ENCODE measurements around the gene ASCC3. TPM values are rescaled to one million over a fixed set of nuclear protein-coding genes. Genes with fewer than 3 reads are reported as not detected.

Gene ASCC3
- total RNA-seq, 4 donors from 2014 or later: 20.5 to 33.9 (median 26.9) TPM

- H3K27ac ChIP-seq: no peak overlapping the region
- H3K27me3 ChIP-seq: no peaks in the 10 kb centered on the region
- no peak for DNase-seq (ENCODE audit: low spot score in 2 of 2)
- no peaks in the 10 kb centered on the region for H3K36me3 ChIP-seq
- no peak overlapping the region for H3K4me3 ChIP-seq
- no peaks in the 10 kb centered on the region for H3K4me1 ChIP-seq
- H3K9me3 ChIP-seq: no peaks in the 10 kb centered on the region
- TF ChIP-seq EP300 (IDR thresholded peaks at IDR 0.05) (no peak), CTCF (IDR thresholded peaks at IDR 0.05) (no peak), POLR2A (IDR thresholded peaks at IDR 0.05) (no peak)
- 73 to 76% methylated on average over 6 of the region's 6 CpGs for WGBS, 2 donors
These were observed 387.8 kb downstream of the ASCC3 start for GRCh38 chr6:100493206-100493888.

DNA sequence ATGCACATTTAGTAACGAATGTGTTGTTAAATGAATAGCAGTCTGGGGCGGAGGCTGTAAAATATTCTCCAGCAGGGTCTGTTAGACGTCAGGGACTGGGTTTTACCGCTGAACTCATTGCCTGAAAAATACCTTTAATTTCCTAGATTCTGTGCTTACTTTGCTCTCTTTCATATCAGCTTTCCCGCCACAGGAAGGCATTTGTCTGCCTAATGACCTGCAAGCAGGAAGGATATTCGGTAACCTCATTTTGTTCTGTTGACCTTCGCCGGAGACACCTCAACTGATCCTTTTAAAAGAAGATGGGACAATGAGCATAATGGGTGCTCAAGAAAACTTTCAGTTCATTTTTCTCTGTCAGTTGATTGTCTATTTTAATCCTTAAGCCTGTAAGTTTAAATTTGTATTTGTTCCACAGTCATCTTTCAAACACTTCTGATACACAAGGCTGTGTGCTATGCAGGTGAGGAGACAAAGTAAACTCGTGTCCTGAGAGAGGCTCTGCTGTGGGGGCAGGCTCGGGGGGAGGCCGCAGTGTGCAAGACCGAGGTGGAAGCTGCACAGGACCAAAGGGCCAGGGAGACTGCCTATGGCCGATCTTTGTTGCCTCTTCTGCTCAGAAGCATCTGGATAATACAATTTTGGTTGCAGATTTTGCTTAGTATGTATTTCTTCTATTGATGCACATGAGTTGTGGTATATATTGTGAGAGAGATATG lies 389.0 kb downstream of the ASCC3 start:
- Histone ChIP-seq H3K36me3 (no peaks in the 10 kb centered on the region), H3K27me3 (no peaks in the 10 kb centered on the region), H3K4me3 (no peak overlapping the region), H3K4me1 (no peaks in the 10 kb centered on the region), H3K27ac (no peak overlapping the region), H3K9me3 (no peaks in the 10 kb centered on the region)
- DNase-seq (ENCODE audit: low spot score in 2 of 2): no peak
- 41 to 43% methylated on average over 13 of the region's 13 CpGs for WGBS, 2 donors
- no peak for TF ChIP-seq POLR2A (IDR thresholded peaks at IDR 0.05)
- TF ChIP-seq EP300 (IDR thresholded peaks at IDR 0.05): no peak
- TF ChIP-seq CTCF (IDR thresholded peaks at IDR 0.05): no peak

GRCh38 chr6:100490065-100490464 lies 391.1 kb downstream of the ASCC3 start:
- DNase-seq (ENCODE audit: low spot score in 2 of 2): no peak
- WGBS, 2 donors: 77 to 97% methylated on average over 2 of the region's 2 CpGs
- no peaks in the 10 kb centered on the region for H3K36me3 ChIP-seq
- H3K4me3 ChIP-seq: no peak overlapping the region
- H3K27me3 ChIP-seq: no peaks in the 10 kb centered on the region
- H3K9me3 ChIP-seq: no peaks in the 10 kb centered on the region
- H3K27ac ChIP-seq: no peak overlapping the region
- no peaks in the 10 kb centered on the region for H3K4me1 ChIP-seq
- TF ChIP-seq EP300 (IDR thresholded peaks at IDR 0.05): no peak
- no peak for TF ChIP-seq CTCF (IDR thresholded peaks at IDR 0.05)
- no peak for TF ChIP-seq POLR2A (IDR thresholded peaks at IDR 0.05)

- H3K4me3 ChIP-seq: no peak overlapping the region
- no peaks in the 10 kb centered on the region for H3K27me3 ChIP-seq
- H3K27ac ChIP-seq: no peak overlapping the region
- no peaks in the 10 kb centered on the region for H3K4me1 ChIP-seq
- H3K9me3 ChIP-seq: no peaks in the 10 kb centered on the region
- no peaks in the 10 kb centered on the region for H3K36me3 ChIP-seq
- WGBS, 2 donors: 77 to 80% methylated on average over 5 of the region's 5 CpGs
- DNase-seq (ENCODE audit: low spot score in 2 of 2): no peak
- TF ChIP-seq EP300 (IDR thresholded peaks at IDR 0.05): no peak
- TF ChIP-seq CTCF (IDR thresholded peaks at IDR 0.05): no peak
- TF ChIP-seq POLR2A (IDR thresholded peaks at IDR 0.05): no peak
These were observed 392.9 kb downstream of the ASCC3 start for GRCh38 chr6:100488244-100488643.

DNA sequence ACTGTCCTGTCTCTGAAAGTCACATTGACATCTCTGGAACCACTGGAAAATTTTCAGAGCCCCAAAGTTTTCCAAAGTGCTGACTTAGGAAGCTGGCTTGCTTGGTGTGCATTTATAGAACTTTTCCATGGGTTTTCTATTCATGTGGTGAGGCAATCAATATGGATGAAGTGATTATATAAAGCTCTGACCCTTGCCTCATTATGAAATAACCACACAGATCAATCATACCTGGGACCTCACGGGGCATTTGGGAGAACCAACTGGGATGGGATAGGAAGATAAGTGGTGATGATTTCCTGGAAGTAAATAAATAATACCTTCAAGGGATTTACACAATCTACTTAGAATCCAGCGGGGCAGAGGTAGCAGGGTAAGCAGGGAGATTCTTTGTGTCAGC lies 393.5 kb downstream of the ASCC3 start:
- no peaks in the 10 kb centered on the region for H3K9me3 ChIP-seq
- H3K36me3 ChIP-seq: no peaks in the 10 kb centered on the region
- no peak overlapping the region for H3K4me3 ChIP-seq
- no peaks in the 10 kb centered on the region for H3K4me1 ChIP-seq
- TF ChIP-seq POLR2A (IDR thresholded peaks at IDR 0.05): no peak
- no peak overlapping the region for H3K27ac ChIP-seq
- WGBS, 2 donors: 95% methylated on average over 2 of the region's 2 CpGs
- no peak for DNase-seq (ENCODE audit: low spot score in 2 of 2)
- no peaks in the 10 kb centered on the region for H3K27me3 ChIP-seq

Data from tibial nerve (tissue), 4 donors.